A549 (cell line): Measurements from ENCODE around the gene AHSP. TPM values are rescaled to one million over a fixed set of nuclear protein-coding genes. Genes with fewer than 3 reads are reported as not detected.

ENCODE experiments used
- ATAC-seq, 2 experiments: fragments of 200-7000 bp in 1 of 2; fragments of >200 bp in 1 of 2; cut with Nextera tagmentation in 1 of 2; cut with Tn5 transposase in 1 of 2; 3 replicates each; pipeline versions ENCODE4 v1.8.0 to v1.9.1; 2018 to 2020; ENCODE audit warnings: mild to moderate bottlenecking in 1 of 2, moderate library complexity in 1 of 2
- CTCF ChIA-PET: fragments of 300-600 bp; sonication (Branson Sonifier 250); formaldehyde crosslinking; extraction: SDS; loops from one replicate; lab custom pipeline; 2021; ENCODE audit warnings: antibody characterized with exemption, inconsistent platforms; lab: Yijun Ruan, JAX
- POLR2A ChIA-PET: fragments of 350-600 bp; formaldehyde crosslinking; extraction: SDS; loops from one replicate; lab custom pipeline; 2021; ENCODE audit warnings: antibody characterized with exemption, inconsistent platforms; lab: Yijun Ruan, JAX
- DNase-seq, 2 experiments: peaks; one replicate each; pipeline versions ENCODE4 v3.0.0 to v3.0.0-alpha.2; 2011 to 2016; ENCODE audit warnings: low read depth in 1 of 2, low spot score in 1 of 2
- FAIRE-seq: peaks from 2 replicates; lab custom pipeline; 2011; peaks lifted over from hg19 to GRCh38; lab: Jason Lieb, UNC
- H3K27ac ChIP-seq, 2 experiments: fragments of >200 bp; sonication (Bioruptor Twin); formaldehyde crosslinking; 3 replicates each; pipeline ENCODE4 v1.5.1; 2016 to 2017
- H3K4me1 ChIP-seq: fragments of >200 bp; sonication (Bioruptor Twin); formaldehyde crosslinking; 3 replicates; pipeline ENCODE4 v1.6.1; 2016
- H3K4me2 ChIP-seq: fragments of >200 bp; sonication (Bioruptor Twin); formaldehyde crosslinking; 3 replicates; pipeline ENCODE4 v1.6.1; 2016
- H3K4me3 ChIP-seq: fragments of >200 bp; sonication (Bioruptor Twin); formaldehyde crosslinking; 3 replicates; pipeline ENCODE4 v1.5.1; 2016
- H3K9me3 ChIP-seq: fragments of >200 bp; sonication (Bioruptor Twin); formaldehyde crosslinking; 3 replicates; pipeline ENCODE4 v1.6.1; 2016
- BCL3 ChIP-seq: fragments of >200 bp; sonication (Bioruptor Twin); formaldehyde crosslinking; IDR thresholded peaks from 3 replicates; pipeline ENCODE4 v1.6.1; 2016
- BHLHE40 ChIP-seq: IDR thresholded peaks from 2 replicates; pipeline ENCODE4 v1.6.1; 2012; ENCODE audit warnings: low read depth, low read length, inconsistent platforms
- CBX2 ChIP-seq: fragments of 200-600 bp; sonication (generic); IDR thresholded peaks from 2 replicates; pipeline ENCODE4 v1.6.1; 2016; ENCODE audit warnings: low read depth, mild to moderate bottlenecking, borderline replicate concordance
- CEBPB ChIP-seq, 2 experiments: fragments of >200 bp in 1 of 2; sonication (Bioruptor Twin) in 1 of 2; formaldehyde crosslinking in 1 of 2; IDR thresholded peaks; 2 replicates each; pipeline ENCODE4 v1.6.1; 2012 to 2016
- EHF ChIP-seq: fragments of 250-450 bp; sonication (Bioruptor Pico); IDR thresholded peaks from 2 replicates; pipeline ENCODE4 v1.5.0; 2020; ENCODE audit warnings: mild to moderate bottlenecking
- EHMT2 ChIP-seq: fragments of 200-600 bp; sonication (generic); IDR thresholded peaks from 2 replicates; pipeline ENCODE4 v1.6.1; 2016; ENCODE audit warnings: antibody characterized with exemption, low read depth, mild to moderate bottlenecking, moderate library complexity
- EP300 ChIP-seq, 2 experiments: fragments of >200 bp; sonication (Bioruptor Twin); formaldehyde crosslinking; IDR thresholded peaks; 2 replicates in 1 of 2; 3 replicates in 1 of 2; pipeline ENCODE4 v1.6.1; 2016 to 2017
- ESRRA ChIP-seq: fragments of 150-350 bp; IDR thresholded peaks from 2 replicates; pipeline ENCODE4 v1.6.1; 2014; ENCODE audit warnings: mild to moderate bottlenecking, low read length, borderline replicate concordance
- FOSB ChIP-seq: fragments of 250-450 bp; sonication (Bioruptor Pico); IDR thresholded peaks from 2 replicates; pipeline ENCODE4 v1.5.0; 2020; ENCODE audit warnings: mild to moderate bottlenecking, moderate library complexity
- HES2 ChIP-seq: fragments of >200 bp; sonication (Bioruptor Twin); formaldehyde crosslinking; IDR thresholded peaks from 2 replicates; pipeline ENCODE4 v1.6.1; 2016
- HEYL ChIP-seq: fragments of 250-450 bp; sonication (Bioruptor Pico); IDR thresholded peaks from 2 replicates; pipeline ENCODE4 v1.8.0; 2021; ENCODE audit warnings: mild to moderate bottlenecking, moderate library complexity
- HMGXB4 ChIP-seq: fragments of 250-450 bp; sonication (Bioruptor Pico); IDR thresholded peaks from 2 replicates; pipeline ENCODE4 v1.5.0; 2021; ENCODE audit warnings: mild to moderate bottlenecking, moderate library complexity, borderline replicate concordance
- HOXA7 ChIP-seq: fragments of 250-450 bp; sonication (Bioruptor Pico); IDR thresholded peaks from 2 replicates; pipeline ENCODE4 v1.5.0; 2020; ENCODE audit warnings: mild to moderate bottlenecking, moderate library complexity
- HOXB13 ChIP-seq: fragments of 250-450 bp; sonication (Bioruptor Pico); IDR thresholded peaks from 2 replicates; pipeline ENCODE4 v1.5.0; 2020; ENCODE audit warnings: low read depth, mild to moderate bottlenecking, moderate library complexity
- HOXB5 ChIP-seq: fragments of 250-450 bp; sonication (Bioruptor Pico); IDR thresholded peaks from 2 replicates; pipeline ENCODE4 v1.5.0; 2020; ENCODE audit warnings: mild to moderate bottlenecking, moderate library complexity
- JUN ChIP-seq, 2 experiments: fragments of >200 bp; sonication (Bioruptor Twin); formaldehyde crosslinking; IDR thresholded peaks; 2 replicates in 1 of 2; 3 replicates in 1 of 2; pipeline ENCODE4 v1.6.1; 2016 to 2017
- KDM1A ChIP-seq: fragments of 200-600 bp; sonication (generic); IDR thresholded peaks from 2 replicates; pipeline ENCODE4 v1.6.1; 2016; ENCODE audit warnings: low read depth, mild to moderate bottlenecking
- KDM5A ChIP-seq: fragments of 200-600 bp; sonication (generic); IDR thresholded peaks from 2 replicates; pipeline ENCODE4 v1.6.1; 2016; ENCODE audit warnings: antibody characterized with exemption, mild to moderate bottlenecking
- MAFK ChIP-seq: fragments of 450-650 bp; IDR thresholded peaks from 2 replicates; pipeline ENCODE4 v1.6.1; 2014; ENCODE audit not compliant: partially characterized antibody
- MAX ChIP-seq: IDR thresholded peaks from 2 replicates; pipeline ENCODE4 v1.6.1; 2012
- PBX3 ChIP-seq: IDR thresholded peaks from 2 replicates; pipeline ENCODE4 v1.6.1; 2012
- POLR2A ChIP-seq: IDR thresholded peaks from 2 replicates; pipeline ENCODE4 v1.6.1; 2012; ENCODE audit warnings: mild to moderate bottlenecking, low read length
- RARB ChIP-seq: fragments of 250-450 bp; sonication (Bioruptor Pico); IDR thresholded peaks from 2 replicates; pipeline ENCODE4 v1.8.0; 2021; ENCODE audit warnings: mild to moderate bottlenecking, moderate library complexity
- REST ChIP-seq: fragments of 200-600 bp; sonication (generic); IDR thresholded peaks from 2 replicates; pipeline ENCODE4 v1.6.1; 2016; ENCODE audit warnings: antibody characterized with exemption, mild to moderate bottlenecking, moderate library complexity
- RFX5 ChIP-seq: fragments of 450-650 bp; IDR thresholded peaks from 2 replicates; pipeline ENCODE4 v1.7.1; 2014; ENCODE audit warnings: antibody characterized with exemption, mild to moderate bottlenecking, moderate library complexity
- RNF2 ChIP-seq: fragments of 200-600 bp; sonication (generic); IDR thresholded peaks from 2 replicates; pipeline ENCODE4 v1.6.1; 2016; ENCODE audit warnings: low read depth, mild to moderate bottlenecking, antibody characterized with exemption, moderate library complexity, borderline replicate concordance
- SMC3 ChIP-seq: fragments of >200 bp; sonication (Bioruptor Twin); formaldehyde crosslinking; IDR thresholded peaks from 3 replicates; pipeline ENCODE4 v1.6.1; 2018; ENCODE audit warnings: inconsistent platforms
- SREBF2 ChIP-seq: fragments of 450-650 bp; IDR thresholded peaks from 2 replicates; pipeline ENCODE4 v1.6.1; 2014; ENCODE audit warnings: mild to moderate bottlenecking, moderate library complexity
- ZFP36 ChIP-seq: fragments of 450-650 bp; IDR thresholded peaks from 2 replicates; pipeline ENCODE4 v1.6.1; 2014; ENCODE audit warnings: borderline replicate concordance; ENCODE audit not compliant: partially characterized antibody
- WGBS: methylation state at CpG from one replicate; pipeline ENCODE4 v1.1.6; 2017; ENCODE audit errors: missing lambda C conversion rate; 5-methylcytosine and 5-hydroxymethylcytosine counted together
- polyA plus RNA-seq, 4 experiments: library from polyadenylated mRNA; depleted of rRNA in 3 of 4; stranded (reverse); fragments of >200 nt; fragmentation: RNase III in 1 of 4; extraction: RNeasy Plus Mini Kit Qiagen cat#74134 plus additional on column Dnase treatment in 1 of 4; gene quantifications; 2 replicates in 3 of 4; 3 replicates in 1 of 4; pipeline ENCODE4 v1.2.3, GENCODE V29; 2011 to 2017

AHSP gene
- polyA plus RNA-seq, 2 of the 4 experiments (the other 2 are of a cell fraction) = not detected

GRCh38 chr16:31517800-31518402 lies 9.8 kb upstream of the AHSP start:
- H3K4me3 ChIP-seq = no peak overlapping the region
- TF ChIP-seq BHLHE40 (no peak), REST (no peak), BCL3 (no peak), CBX2 (no peak), EHF (CRISPR knock-in tag) (no peak), HMGXB4 (no peak), FOSB (no peak), EHMT2 (no peak), RFX5 (no peak), JUN (IDR thresholded peaks at IDR 0.05) (no peak), HEYL (CRISPR knock-in tag) (no peak), PBX3 (no peak), HOXB5 (CRISPR knock-in tag) (no peak), EP300 (IDR thresholded peaks at IDR 0.05) (no peak), RARB (no peak), POLR2A (no peak)
- H3K9me3 ChIP-seq = no peaks in the 10 kb centered on the region
- no peak overlapping the region for H3K27ac ChIP-seq
- no peak for FAIRE-seq
- ChIA-PET CTCF (no interaction called here), POLR2A (no interaction called here)
- no peak overlapping the region for H3K4me2 ChIP-seq
- no peak for DNase-seq
- H3K4me1 ChIP-seq = no peaks in the 10 kb centered on the region; the same call in 2 of the 3 replicates
- 29% methylated on average over 4 of the region's 4 CpGs for WGBS
- ATAC-seq = no peak

GRCh38 chr16:31519759-31520431 lies 7.8 kb upstream of the AHSP start:
- no peak for ATAC-seq
- POLR2A ChIA-PET = no interaction called here
- H3K4me3 ChIP-seq = no peak overlapping the region
- H3K9me3 ChIP-seq = no peaks in the 10 kb centered on the region
- no peaks in the 10 kb centered on the region for H3K4me1 ChIP-seq
- H3K27ac ChIP-seq = no peak overlapping the region
- no peak overlapping the region for H3K4me2 ChIP-seq
- CTCF ChIA-PET = interaction anchor here (1.5 kb wide), 1 partner anchor 349 kb away, joined by 3 read pairs; no protein-coding TSS in a partner anchor
- WGBS = 50% methylated on average over 2 of the region's 2 CpGs
- TF ChIP-seq HOXB13 (no peak), KDM5A (no peak), RNF2 (no peak), KDM1A (no peak), SREBF2 (no peak), CEBPB (IDR thresholded peaks at IDR 0.05) (no peak), ESRRA (no peak), HOXA7 (CRISPR knock-in tag) (no peak), HES2 (no peak), MAFK (no peak), ZFP36 (no peak), SMC3 (no peak), MAX (no peak)
- DNase-seq = no peak
- no peak for FAIRE-seq
